Central memory CD8-positive, alpha-beta T cell (primary cell): ENCODE measurements around the gene HLCS.

Experiments used
- ATAC-seq: fragments of 150-1000 bp; cut with Tn5 transposase; replicated peaks from 2 replicates; pipeline ENCODE4 v1.10.0; 2022; ENCODE audit warnings: mild to moderate bottlenecking, moderate FRiP score, moderate number of reproducible peaks; ENCODE audit not compliant: poor library complexity, severe bottlenecking; ENCODE audit errors: extremely low read depth
- DNase-seq, 2 donors: peaks; one replicate each; pipeline ENCODE4 v3.0.0; 2021; ENCODE audit warnings: low spot score in 2 of 2
- H3K27ac Mint-ChIP-seq: one replicate; pipeline ENCODE4 v1.8.0; 2022; ENCODE audit warnings: low read depth, mild to moderate bottlenecking, moderate library complexity, mixed read lengths
- H3K27me3 Mint-ChIP-seq: one replicate; pipeline ENCODE4 v1.8.0; 2022; ENCODE audit warnings: mixed read lengths
- H3K36me3 Mint-ChIP-seq: one replicate; pipeline ENCODE4 v1.8.0; 2022; ENCODE audit warnings: mild to moderate bottlenecking, moderate library complexity, mixed read lengths; ENCODE audit not compliant: insufficient read depth
- H3K4me1 Mint-ChIP-seq: one replicate; pipeline ENCODE4 v1.8.0; 2022; ENCODE audit warnings: mixed read lengths
- H3K4me3 Mint-ChIP-seq: one replicate; pipeline ENCODE4 v1.8.0; 2022; ENCODE audit warnings: mild to moderate bottlenecking, moderate library complexity, mixed read lengths
- H3K9me3 Mint-ChIP-seq: one replicate; pipeline ENCODE4 v1.8.0; 2022; ENCODE audit warnings: mixed read lengths

Gene HLCS

DNA sequence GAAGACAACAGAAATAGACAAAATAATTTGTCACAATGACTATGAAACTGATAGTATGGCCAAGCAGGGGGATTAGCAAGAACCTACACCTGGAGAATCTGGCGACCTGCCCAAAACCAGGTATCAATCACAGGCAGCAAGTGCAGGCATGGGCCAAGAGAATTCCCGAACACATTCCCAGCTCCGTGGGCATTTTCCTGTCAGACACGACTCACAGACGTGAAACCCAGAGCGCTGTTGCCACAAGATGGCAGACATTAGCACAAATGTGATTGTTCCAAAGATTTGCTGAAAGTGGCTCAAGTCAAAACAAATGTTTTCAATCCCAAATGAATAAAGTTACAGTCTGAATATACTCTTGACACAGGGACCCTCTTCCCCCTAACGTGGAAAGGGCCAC, 36.8 kb downstream of the HLCS start:
- no peaks in the 10 kb centered on the region for H3K27me3 Mint-ChIP-seq
- no peaks in the 10 kb centered on the region for H3K4me1 Mint-ChIP-seq
- H3K36me3 Mint-ChIP-seq, result peaks cover 7% of the 10 kb centered on the region
- no peak overlapping the region for H3K27ac Mint-ChIP-seq
- no peak for ATAC-seq
- no peak overlapping the region for H3K4me3 Mint-ChIP-seq
- DNase-seq, result no peak
- H3K9me3 Mint-ChIP-seq, result no peaks in the 10 kb centered on the region

DNA sequence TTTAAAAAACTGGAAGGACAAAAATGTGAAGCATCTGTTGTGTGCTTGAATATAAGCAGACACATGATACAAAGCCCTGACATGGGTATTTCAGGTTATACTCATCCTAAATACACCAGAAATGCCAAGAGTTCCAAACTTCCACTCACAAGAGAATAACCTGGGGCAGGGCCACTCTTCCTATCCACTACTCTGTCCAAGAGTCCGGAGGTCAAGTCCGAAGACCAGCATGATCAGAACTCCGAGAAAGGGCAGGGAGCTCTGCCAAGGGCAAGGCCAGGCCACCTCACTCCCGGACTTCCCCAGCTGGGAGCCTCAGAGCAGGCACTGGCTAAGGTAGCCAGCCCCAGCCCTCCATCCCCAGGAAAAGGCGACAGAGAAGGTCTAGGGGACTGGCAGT, 37.5 kb downstream of the HLCS start:
- DNase-seq (no peak), ATAC-seq (no peak)
- no peaks in the 10 kb centered on the region for H3K4me1 Mint-ChIP-seq
- H3K9me3 Mint-ChIP-seq, result no peaks in the 10 kb centered on the region
- no peak overlapping the region for H3K4me3 Mint-ChIP-seq
- peaks cover 7% of the 10 kb centered on the region for H3K36me3 Mint-ChIP-seq
- no peaks in the 10 kb centered on the region for H3K27me3 Mint-ChIP-seq
- no peak overlapping the region for H3K27ac Mint-ChIP-seq

DNA sequence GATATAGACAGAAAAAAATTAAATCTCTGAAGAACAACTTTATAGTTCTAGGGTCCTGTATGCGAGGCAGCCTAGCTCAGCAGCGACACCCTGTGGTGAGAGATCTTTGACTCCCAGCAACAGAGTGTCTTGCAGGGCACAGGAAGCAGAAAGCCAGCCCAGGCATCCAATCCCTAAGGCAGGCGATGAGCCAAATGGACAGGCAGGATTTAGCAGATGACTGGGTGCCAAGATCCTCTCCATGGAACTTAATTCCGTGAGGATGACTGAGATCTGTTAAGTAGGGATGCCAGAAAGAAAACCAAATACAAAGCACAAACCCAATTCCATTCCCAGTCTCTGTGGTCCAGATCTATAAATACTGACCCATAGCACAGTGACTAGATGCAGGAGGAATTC, 38.8 kb downstream of the HLCS start:
- H3K27ac Mint-ChIP-seq, result no peak overlapping the region
- H3K36me3 Mint-ChIP-seq, result peaks cover 7% of the 10 kb centered on the region
- ATAC-seq, result no peak
- H3K4me3 Mint-ChIP-seq, result no peak overlapping the region
- no peaks in the 10 kb centered on the region for H3K27me3 Mint-ChIP-seq
- DNase-seq, result peak; percentile 26 to 54
- peaks cover 2% of the 10 kb centered on the region for H3K4me1 Mint-ChIP-seq
- no peaks in the 10 kb centered on the region for H3K9me3 Mint-ChIP-seq

DNA sequence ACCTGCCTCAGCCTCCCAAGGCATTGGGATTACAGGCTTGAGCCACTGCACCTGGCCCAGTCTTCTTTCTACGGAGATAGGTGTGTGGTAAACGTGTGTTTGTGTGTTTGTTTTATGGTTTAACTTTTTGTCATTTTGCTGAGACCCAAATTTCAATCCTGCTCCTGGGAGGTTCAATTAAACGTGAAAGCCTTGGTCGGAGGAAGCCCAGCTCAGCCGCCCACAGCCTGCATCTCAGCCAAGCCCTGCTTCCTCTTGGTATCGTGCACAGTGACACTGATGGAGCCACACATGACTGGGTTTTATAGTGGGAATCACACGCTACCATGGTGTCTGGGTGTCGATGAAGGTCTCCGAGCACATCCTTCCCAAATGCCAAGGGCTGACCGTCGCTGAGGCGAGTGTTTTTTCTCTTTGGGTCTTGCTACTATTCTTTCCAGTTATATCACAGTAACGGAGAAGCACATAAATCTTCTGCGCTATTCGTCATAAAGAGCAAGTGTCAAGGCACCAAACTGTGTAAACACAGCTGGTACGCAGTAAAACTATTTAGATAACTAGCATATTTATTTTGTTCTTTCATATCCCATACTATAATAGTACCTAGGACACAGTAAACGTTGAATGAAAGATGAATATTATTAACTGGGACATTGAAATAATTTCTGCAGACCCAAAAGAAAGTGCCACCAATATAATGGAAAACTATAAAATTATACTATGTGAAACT, 39.3 kb downstream of the HLCS start:
- no peak for ATAC-seq
- no peaks in the 10 kb centered on the region for H3K9me3 Mint-ChIP-seq
- H3K4me3 Mint-ChIP-seq, result no peak overlapping the region
- no peaks in the 10 kb centered on the region for H3K27me3 Mint-ChIP-seq
- peaks cover 7% of the 10 kb centered on the region for H3K36me3 Mint-ChIP-seq
- H3K4me1 Mint-ChIP-seq, result peaks cover 6% of the 10 kb centered on the region
- DNase-seq, result no peak
- no peak overlapping the region for H3K27ac Mint-ChIP-seq

DNA sequence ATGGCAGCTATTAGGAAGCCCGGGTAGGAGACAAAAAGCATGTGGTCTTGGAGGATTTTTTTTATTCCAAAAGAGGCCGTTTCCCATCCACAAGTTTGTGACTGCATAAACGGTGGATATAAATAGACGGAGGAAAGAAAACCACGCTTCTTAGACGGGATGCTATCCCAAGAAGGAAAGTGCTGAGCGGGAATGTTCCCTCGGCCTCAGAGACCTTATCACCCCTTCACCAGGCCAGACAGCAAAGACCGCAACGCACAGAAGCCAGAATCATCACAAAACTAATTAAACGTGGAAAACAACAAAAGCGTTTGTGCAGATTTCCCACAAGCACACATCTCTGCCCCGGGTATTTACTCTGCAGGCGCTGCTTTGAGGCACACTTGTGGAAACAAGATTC, 43.2 kb downstream of the HLCS start:
- Mint-ChIP-seq H3K4me3 (no peak overlapping the region), H3K27me3 (no peaks in the 10 kb centered on the region), H3K4me1 (peaks cover 6% of the 10 kb centered on the region), H3K36me3 (peaks cover 5% of the 10 kb centered on the region), H3K27ac (no peak overlapping the region), H3K9me3 (no peaks in the 10 kb centered on the region)
- no peak for DNase-seq
- no peak for ATAC-seq

DNA sequence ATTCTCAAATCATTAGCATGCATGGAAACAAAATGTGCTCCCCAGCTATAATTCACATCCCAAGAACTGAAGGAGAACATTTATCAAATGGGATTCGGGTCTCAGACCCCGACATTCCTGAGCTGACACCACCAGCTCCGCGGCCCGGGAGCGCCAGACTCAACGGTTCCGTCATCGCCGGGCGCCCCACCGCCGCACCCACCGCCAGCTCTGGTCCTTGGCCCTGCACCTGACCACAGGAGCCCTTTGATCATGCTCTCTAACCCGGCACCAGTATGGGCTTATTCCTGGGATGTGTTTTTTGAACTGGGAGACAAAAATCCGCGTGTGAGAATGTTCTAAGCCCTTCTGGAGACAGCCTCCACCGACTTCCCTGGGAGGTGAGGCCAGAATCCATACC, 43.6 kb downstream of the HLCS start:
- Mint-ChIP-seq H3K27me3 (no peaks in the 10 kb centered on the region), H3K4me1 (peaks cover 6% of the 10 kb centered on the region), H3K36me3 (peaks cover 6% of the 10 kb centered on the region), H3K27ac (no peak overlapping the region), H3K9me3 (no peaks in the 10 kb centered on the region), H3K4me3 (no peak overlapping the region)
- no peak for DNase-seq
- no peak for ATAC-seq

DNA sequence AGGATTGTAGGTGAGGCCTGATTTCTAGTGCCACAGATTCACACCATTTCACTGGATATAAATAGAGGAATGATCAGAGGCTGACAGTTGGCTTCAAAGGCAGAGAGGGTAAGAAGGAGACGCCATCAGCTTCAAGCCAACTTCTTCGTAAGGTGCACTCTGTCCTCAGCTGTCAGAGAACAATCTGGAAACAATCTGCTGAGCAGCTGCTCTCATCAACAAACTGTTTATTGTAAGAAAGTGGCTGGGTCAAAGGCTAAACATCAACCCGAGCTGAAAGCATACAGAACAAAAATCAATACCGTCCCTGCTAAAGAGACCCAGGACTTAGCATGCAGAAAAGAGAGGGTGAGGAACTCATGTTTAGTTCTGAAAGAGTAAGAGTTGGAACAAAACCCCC, 48.2 kb downstream of the HLCS start:
- Mint-ChIP-seq H3K27ac (no peak overlapping the region), H3K9me3 (no peaks in the 10 kb centered on the region), H3K27me3 (no peaks in the 10 kb centered on the region), H3K36me3 (peaks cover 7% of the 10 kb centered on the region), H3K4me3 (no peak overlapping the region), H3K4me1 (peaks cover 11% of the 10 kb centered on the region)
- DNase-seq (no peak), ATAC-seq (no peak)

DNA sequence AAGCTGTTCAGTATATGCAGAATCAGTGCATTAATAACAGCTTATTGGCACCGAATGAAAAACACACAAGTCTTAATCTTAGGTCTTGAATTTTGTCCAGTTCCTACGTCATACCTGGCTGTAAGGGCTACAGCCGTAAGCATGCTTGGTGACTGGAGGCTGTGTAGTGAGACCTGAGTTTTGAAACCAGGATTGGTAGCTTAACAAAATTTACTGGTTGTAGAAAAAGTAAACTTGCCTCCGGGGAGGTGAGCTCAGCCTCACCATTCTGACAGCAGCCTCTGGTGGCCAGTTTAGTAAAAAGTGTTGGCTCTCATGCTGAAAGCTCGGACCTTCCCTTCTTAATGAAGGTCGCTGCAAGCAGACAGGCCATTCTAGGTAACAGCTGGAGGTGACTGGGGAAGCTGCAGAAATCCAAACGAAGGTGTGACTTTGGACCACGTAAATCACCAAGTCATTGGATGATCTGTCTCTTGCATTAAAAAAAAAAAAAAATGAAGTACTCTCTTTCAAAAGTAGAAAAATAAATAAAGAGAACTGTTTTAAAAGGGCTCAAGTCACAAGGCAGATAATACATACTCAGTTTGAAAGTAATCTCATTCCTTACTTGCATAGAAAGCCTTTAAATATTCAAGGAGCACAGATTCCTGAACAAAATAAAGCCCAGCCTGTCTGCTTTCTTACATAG, 48.9 kb downstream of the HLCS start:
- H3K27ac Mint-ChIP-seq, result no peak overlapping the region
- H3K36me3 Mint-ChIP-seq, result peaks cover 7% of the 10 kb centered on the region
- no peaks in the 10 kb centered on the region for H3K9me3 Mint-ChIP-seq
- no peak for ATAC-seq
- H3K4me1 Mint-ChIP-seq, result peaks cover 8% of the 10 kb centered on the region
- no peaks in the 10 kb centered on the region for H3K27me3 Mint-ChIP-seq
- no peak overlapping the region for H3K4me3 Mint-ChIP-seq
- no peak for DNase-seq

DNA sequence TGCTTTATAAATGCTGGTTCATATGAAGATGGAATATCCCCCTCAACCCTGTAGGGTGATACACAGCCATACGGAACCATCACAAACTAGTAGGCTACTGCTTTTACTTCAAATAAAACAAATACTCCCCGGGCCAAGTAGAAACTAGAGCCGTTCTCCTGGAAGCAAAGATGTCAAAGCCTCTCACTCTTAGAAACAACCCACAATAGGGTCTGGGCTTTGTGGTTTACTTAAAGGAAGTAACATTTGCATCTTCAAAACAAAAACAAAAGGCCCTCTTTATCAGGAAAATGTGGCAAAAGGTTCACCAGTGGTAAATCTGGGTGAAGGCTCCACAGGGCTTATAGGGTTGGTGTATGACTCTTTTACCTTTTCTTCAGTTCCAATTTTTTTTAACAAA, 49.8 kb downstream of the HLCS start:
- H3K36me3 Mint-ChIP-seq, result peaks cover 7% of the 10 kb centered on the region
- DNase-seq (no peak), ATAC-seq (no peak)
- H3K9me3 Mint-ChIP-seq, result no peaks in the 10 kb centered on the region
- H3K27ac Mint-ChIP-seq, result no peak overlapping the region
- H3K27me3 Mint-ChIP-seq, result no peaks in the 10 kb centered on the region
- H3K4me1 Mint-ChIP-seq, result peaks cover 5% of the 10 kb centered on the region
- H3K4me3 Mint-ChIP-seq, result no peak overlapping the region

DNA sequence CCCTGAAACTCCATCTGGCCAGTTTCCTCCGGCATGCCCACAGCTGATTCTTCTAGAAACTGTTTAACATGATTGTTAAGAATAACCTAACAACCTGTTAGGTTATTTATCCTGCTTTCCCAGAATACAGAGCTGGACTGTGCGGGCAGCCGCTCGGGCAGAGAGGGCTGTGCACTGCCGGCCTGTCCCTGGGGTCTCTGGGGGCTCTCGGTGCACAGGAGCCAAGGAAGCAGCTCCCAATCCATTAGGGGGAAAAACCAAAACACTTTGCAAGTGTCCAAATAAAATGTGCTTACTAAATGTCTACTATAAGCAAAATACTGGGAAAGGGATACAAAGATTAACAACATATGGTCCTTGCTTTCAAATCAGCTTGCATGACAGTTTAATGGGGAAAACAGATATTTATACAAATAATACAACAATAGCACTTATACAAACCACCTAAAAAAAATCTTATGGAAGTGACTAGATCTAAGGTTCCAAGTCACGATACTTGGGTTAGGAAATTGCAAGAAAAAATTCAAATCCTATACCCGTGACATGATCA, 50.7 kb downstream of the HLCS start:
- peaks cover 5% of the 10 kb centered on the region for H3K4me1 Mint-ChIP-seq
- ATAC-seq (no peak), DNase-seq (no peak)
- no peak overlapping the region for H3K27ac Mint-ChIP-seq
- H3K4me3 Mint-ChIP-seq, result no peak overlapping the region
- no peaks in the 10 kb centered on the region for H3K9me3 Mint-ChIP-seq
- no peaks in the 10 kb centered on the region for H3K27me3 Mint-ChIP-seq
- H3K36me3 Mint-ChIP-seq, result peaks cover 9% of the 10 kb centered on the region

DNA sequence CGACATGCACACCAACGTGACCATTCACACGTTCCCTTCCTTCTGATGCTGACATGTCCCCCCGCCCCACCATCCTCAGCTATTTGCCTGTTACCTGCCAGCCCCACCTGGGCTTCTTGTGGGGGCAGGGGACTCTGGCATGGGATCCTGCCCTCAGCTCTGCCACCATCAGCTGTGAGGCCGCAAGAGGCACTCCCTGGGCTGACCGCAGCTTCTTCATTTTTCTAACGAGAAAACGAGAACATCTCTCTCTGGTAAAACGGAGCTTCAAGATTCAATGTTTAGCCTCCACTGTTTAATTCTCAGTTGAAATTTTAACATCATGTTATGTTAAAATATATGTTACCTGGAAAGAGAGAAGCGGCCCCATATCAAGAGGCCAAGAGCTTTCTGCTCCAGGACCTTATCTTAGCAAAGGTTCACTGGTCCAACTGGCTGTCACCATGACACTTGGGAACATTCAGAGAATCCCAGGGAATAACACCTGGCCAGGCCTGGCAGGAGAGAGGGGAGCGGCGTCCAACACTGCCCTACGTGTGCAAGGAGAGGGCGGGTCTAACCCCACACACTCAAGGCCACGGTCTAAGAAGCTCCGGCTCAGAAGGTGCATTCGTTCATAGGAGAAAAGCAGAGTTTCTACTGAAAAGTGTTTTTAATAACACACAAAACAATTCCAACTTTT, 51.3 kb downstream of the HLCS start:
- Mint-ChIP-seq H3K27ac (no peak overlapping the region), H3K9me3 (no peaks in the 10 kb centered on the region), H3K4me3 (no peak overlapping the region), H3K4me1 (peaks cover 5% of the 10 kb centered on the region), H3K27me3 (no peaks in the 10 kb centered on the region), H3K36me3 (peaks cover 9% of the 10 kb centered on the region)
- ATAC-seq (no peak), DNase-seq (no peak)

DNA sequence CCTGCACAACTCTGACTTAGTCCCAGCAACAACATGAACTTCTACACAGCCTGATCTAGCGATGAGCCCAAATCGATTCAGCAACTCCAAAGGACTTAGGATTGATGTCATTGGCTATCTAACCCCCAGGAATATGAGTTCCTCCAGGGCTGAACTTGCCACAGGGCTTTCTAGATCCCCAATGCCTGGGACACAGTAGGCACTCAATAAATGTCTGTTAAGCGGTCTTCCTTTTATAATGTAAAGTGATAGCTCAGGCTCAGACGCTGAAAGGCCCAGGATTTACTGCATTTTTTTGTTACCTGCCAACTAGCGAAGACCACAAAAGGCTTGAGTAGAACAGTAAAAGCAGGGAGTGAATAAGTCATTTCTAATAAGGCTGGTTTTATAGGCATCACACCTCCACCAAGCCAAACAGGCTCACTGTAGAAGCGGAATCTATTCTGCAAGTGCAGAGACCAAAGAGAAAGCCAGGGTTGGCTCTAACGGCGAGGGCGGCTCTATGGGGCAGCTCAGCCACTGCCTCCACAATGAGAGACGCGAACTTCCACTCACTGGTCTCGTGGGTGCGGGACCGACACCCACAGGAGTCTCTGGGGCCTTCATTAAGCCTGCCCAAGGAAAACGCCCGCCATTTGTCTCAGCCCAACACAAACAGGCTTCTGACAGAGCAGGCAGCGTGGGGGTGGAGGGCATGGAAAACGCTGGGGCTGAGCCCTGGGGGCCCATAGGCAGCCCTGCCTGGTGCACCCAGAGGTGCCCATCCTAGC, 52.0 kb downstream of the HLCS start:
- Mint-ChIP-seq H3K4me1 (peaks cover 5% of the 10 kb centered on the region), H3K9me3 (no peaks in the 10 kb centered on the region), H3K27me3 (no peaks in the 10 kb centered on the region), H3K36me3 (peaks cover 9% of the 10 kb centered on the region), H3K27ac (no peak overlapping the region), H3K4me3 (no peak overlapping the region)
- no peak for ATAC-seq
- no peak for DNase-seq
